Esophagus (tissue), 2 donors: ENCODE measurements around the gene INTS1. TPM values are rescaled to one million over a fixed set of nuclear protein-coding genes. Genes with fewer than 3 reads are reported as not detected.
"Not testable (repeated sequence)": the region's sequence is repeated elsewhere in the genome, so short reads cannot be mapped to it uniquely, and the experiment has no call there.

Source experiments
- H3K27ac ChIP-seq, 2 donors: one replicate each; pipeline ENCODE4 v1.5.1; 2013; ENCODE audit warnings: low read depth in 2 of 2, mild to moderate bottlenecking in 2 of 2, inconsistent platforms in 1 of 2, low read length in 1 of 2, moderate library complexity in 1 of 2
- H3K27me3 ChIP-seq, 2 donors: one replicate each; pipeline ENCODE4 v1.6.1; 2013; ENCODE audit warnings: low read length in 2 of 2, control low read depth in 1 of 2, mild to moderate bottlenecking in 1 of 2; ENCODE audit not compliant: insufficient read depth in 2 of 2, control insufficient read depth in 1 of 2
- H3K36me3 ChIP-seq, 2 donors: one replicate each; pipeline ENCODE4 v1.6.1; 2013; ENCODE audit warnings: low read length in 1 of 2; ENCODE audit not compliant: control insufficient read depth in 2 of 2, insufficient read depth in 2 of 2
- H3K4me1 ChIP-seq, 2 donors: one replicate each; pipeline ENCODE4 v1.6.1; 2013; ENCODE audit warnings: low read length in 1 of 2; ENCODE audit not compliant: control insufficient read depth in 2 of 2, insufficient read depth in 2 of 2
- H3K4me3 ChIP-seq, 2 donors: one replicate each; pipeline ENCODE4 v1.5.1; 2013; ENCODE audit warnings: low read length in 2 of 2, mild to moderate bottlenecking in 2 of 2, low read depth in 1 of 2, moderate library complexity in 1 of 2
- H3K9me3 ChIP-seq, 2 donors: one replicate each; pipeline ENCODE4 v1.6.1; 2013; ENCODE audit warnings: mild to moderate bottlenecking in 2 of 2, low read depth in 1 of 2, low read length in 1 of 2, moderate library complexity in 1 of 2; ENCODE audit not compliant: control insufficient read depth in 2 of 2, insufficient read depth in 1 of 2
- WGBS, 2 donors: extraction: QIAGEN DNeasy Blood & Tissue Kit; methylation state at CpG; one replicate each; pipeline ENCODE4 v1.1.7; 2013; 5-methylcytosine and 5-hydroxymethylcytosine counted together
- polyA plus RNA-seq, 2 donors: library from polyadenylated mRNA; stranded (reverse); fragments of 200-250 nt; gene quantifications; one replicate each; pipeline ENCODE4 v1.2.3, GENCODE V29; 2013
- donor health status: healthy with polysubstance abuse.
- donor health status: Bipolar disorder and iron deficiency.

The INTS1 gene
- polyA plus RNA-seq, 2 donors: 36.6 to 42.2 TPM

DNA sequence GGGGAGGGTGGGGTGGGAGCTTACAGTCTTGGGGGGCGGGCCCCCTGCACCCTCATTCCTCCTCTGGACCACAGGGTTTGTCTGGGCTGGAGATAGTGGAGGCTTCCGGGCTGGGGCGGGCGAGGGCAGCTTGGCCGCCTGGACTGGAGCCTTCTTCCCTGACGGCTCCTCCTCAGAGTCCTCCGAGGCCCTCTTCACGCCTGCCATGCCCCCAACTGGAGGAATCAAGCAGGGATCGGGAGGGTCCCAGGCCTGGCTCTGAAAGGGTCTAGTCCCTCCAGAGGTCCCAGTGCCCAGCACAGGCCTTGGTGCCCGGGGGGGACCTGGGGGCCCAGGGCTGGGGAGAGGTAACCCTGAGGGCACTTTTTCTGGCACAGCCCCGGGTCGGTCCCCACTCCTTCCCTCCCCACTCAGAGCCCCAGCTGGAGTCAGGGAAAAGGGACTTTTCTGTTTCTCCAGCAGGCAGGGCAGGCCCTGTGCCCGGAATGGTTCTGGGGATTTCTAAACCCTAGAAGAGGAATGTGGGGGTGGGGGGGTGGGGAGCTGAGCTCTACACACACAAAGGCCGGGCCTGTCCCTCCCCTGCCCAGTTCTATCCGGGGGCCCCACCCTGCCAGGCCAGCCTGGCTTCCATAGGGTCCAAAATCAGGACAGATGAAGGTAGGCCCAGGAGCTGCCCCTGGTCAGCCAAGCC, 56.5 kb downstream of the INTS1 start:
- Histone ChIP-seq H3K36me3 (peaks cover 0 to 11% of the 10 kb centered on the region in 2 donors), H3K9me3 (no peaks in the 10 kb centered on the region), H3K4me1 (peaks cover 4 to 22% of the 10 kb centered on the region in 2 donors), H3K27me3 (no peaks in the 10 kb centered on the region), H3K4me3 (no peak overlapping the region), H3K27ac (peak overlapping the region; percentile 62 to 82)
- 44% methylated on average over 14 to 15 of the region's 15 CpGs for WGBS, 2 donors

DNA sequence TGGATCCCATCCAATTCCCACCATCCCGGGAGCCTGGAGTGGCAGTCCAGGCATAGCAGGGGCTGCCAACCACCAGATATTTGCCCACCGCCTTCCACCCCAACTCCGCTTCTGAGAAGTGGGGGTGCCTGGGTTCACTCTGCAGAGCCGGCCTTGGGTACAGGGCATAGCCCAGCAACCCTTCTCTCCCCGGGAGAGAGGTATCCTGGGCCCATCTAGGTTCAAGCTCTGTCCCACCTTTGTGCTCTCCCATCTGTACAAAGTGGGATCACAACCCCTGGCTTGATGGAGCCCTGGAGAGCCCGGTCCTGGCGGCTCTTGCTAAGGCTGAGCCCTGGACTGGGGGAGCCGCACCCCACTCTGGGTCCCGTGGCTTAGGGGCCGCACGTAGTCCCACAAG, 57.1 kb downstream of the INTS1 start:
- H3K27ac ChIP-seq: peak overlapping the region; percentile 62 to 82
- WGBS, 2 donors: 73 to 77% methylated on average over 11 of the region's 11 CpGs
- no peaks in the 10 kb centered on the region for H3K27me3 ChIP-seq
- peaks cover 2 to 22% of the 10 kb centered on the region in 2 donors for H3K4me1 ChIP-seq
- no peaks in the 10 kb centered on the region for H3K9me3 ChIP-seq
- no peak overlapping the region for H3K4me3 ChIP-seq
- peaks cover 0 to 13% of the 10 kb centered on the region in 2 donors for H3K36me3 ChIP-seq

DNA sequence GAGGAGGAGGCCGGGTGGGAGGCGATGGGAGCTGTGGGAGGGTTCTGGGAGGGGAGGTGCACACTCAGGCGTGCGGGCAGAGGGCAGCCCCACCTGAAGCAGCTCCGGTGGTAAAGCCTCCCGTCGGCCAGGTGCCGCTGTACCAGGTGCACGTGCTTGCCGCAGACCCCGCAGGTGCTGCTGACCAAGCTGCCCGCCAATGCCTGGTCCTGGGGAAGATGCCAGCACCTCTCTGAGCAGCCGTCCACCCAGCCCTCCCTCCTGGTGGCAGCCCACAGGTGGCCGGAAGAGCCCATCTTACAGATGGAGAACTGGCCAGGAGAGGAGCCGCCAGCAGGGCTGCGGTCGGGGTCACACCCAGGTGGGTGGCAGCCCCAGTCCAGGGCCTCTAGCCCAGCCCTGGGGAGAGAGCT, 57.6 kb downstream of the INTS1 start:
- Histone ChIP-seq H3K4me1 (peaks cover 0 to 17% of the 10 kb centered on the region in 2 donors), H3K9me3 (no peaks in the 10 kb centered on the region), H3K4me3 (no peak overlapping the region), H3K27ac (no peak overlapping the region), H3K36me3 (peaks cover 0 to 16% of the 10 kb centered on the region in 2 donors), H3K27me3 (no peaks in the 10 kb centered on the region)
- 48 to 55% methylated on average over 14 to 17 of the region's 17 CpGs for WGBS, 2 donors

DNA sequence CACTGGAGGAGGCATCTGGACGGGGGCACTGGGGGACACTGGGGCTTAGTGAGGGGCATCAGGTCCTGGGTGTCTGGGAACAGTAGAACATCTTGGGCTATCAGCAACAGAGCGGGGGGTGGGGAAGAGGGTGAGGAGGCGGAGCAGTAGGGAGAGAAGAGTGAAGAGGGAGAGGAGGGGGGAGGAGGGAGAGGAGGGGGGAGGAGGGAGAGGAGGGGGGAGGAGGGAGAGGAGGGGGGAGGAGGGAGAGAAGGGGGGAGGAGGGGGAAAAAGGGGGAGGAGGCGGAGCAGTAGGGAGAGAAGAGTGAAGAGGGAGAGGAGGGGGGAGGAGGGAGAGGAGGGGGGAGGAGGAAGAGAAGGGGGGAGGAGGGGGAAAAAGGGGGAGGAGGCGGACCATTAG, 58.2 kb downstream of the INTS1 start:
- H3K4me3 ChIP-seq, H3K27ac ChIP-seq, H3K9me3 ChIP-seq, H3K27me3 ChIP-seq: not testable (repeated sequence)
- H3K36me3 ChIP-seq: peaks cover 0 to 22% of the 10 kb centered on the region in 2 donors
- WGBS, 2 donors: 73 to 84% methylated on average over 3 to 4 of the region's 5 CpGs
- peaks cover 0 to 16% of the 10 kb centered on the region in 2 donors for H3K4me1 ChIP-seq

GRCh38 chr7:1445341-1445740, 58.8 kb downstream of the INTS1 start:
- H3K4me3 ChIP-seq: no peak overlapping the region
- no peak overlapping the region for H3K27ac ChIP-seq
- 89 to 90% methylated on average over 21 of the region's 21 CpGs for WGBS, 2 donors
- no peaks in the 10 kb centered on the region for H3K9me3 ChIP-seq
- peaks cover 0 to 9% of the 10 kb centered on the region in 2 donors for H3K4me1 ChIP-seq
- H3K27me3 ChIP-seq: no peaks in the 10 kb centered on the region
- peaks cover 0 to 23% of the 10 kb centered on the region in 2 donors for H3K36me3 ChIP-seq

- H3K4me1 ChIP-seq: peaks cover 0 to 9% of the 10 kb centered on the region in 2 donors
These were observed 59.3 kb downstream of the INTS1 start for GRCh38 chr7:1444925-1445322.

DNA sequence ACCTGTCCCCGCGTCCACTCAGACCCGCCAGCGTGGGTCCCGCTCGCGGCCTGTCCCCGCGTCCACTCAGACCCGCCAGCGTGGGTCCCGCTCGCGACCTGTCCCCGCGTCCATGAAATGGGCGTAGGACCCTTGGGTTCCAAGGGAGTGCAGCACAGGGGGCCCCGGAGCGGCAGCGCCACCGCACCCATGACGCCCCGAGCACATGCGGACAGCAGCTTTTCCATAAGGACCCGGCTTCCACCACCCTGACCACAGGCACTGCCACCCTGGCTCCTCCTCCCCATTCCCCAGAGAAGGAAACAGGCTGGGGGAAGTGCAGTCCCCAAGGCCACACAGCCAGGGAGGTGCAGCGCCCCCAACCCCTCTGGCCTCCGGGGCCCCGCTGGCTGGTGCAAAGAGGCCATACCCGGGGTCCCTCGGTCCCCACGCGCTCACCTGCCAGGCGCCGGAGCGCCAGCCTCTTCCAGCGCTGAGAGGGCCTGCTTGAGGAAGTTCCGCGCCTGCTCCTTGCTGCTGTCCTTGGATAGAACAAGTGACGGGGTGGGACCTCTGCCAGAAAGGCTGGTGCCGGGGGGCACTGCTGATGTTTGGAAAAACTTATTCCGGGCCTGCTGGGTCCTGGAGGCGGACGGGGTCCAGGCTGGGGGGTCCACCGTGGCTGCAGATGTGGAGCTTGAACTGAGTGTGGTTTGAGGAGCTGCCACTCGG, 59.8 kb downstream of the INTS1 start:
- H3K36me3 ChIP-seq: peaks cover 0 to 24% of the 10 kb centered on the region in 2 donors
- H3K27me3 ChIP-seq: no peaks in the 10 kb centered on the region
- no peak overlapping the region for H3K4me3 ChIP-seq
- no peak overlapping the region for H3K27ac ChIP-seq
- peaks cover 0 to 2% of the 10 kb centered on the region in 2 donors for H3K9me3 ChIP-seq
- WGBS, 2 donors: 91 to 93% methylated on average over 41 to 45 of the region's 45 CpGs
- peaks cover 0 to 6% of the 10 kb centered on the region in 2 donors for H3K4me1 ChIP-seq

More at GRCh38 chr7:1444925-1445322, 59.3 kb downstream of the INTS1 start:
- WGBS, 2 donors: 74 to 82% methylated on average over 24 of the region's 24 CpGs
- Histone ChIP-seq H3K27me3 (no peaks in the 10 kb centered on the region), H3K27ac (no peak overlapping the region), H3K4me3 (no peak overlapping the region), H3K36me3 (peaks cover 0 to 25% of the 10 kb centered on the region in 2 donors), H3K9me3 (no peaks in the 10 kb centered on the region)

DNA sequence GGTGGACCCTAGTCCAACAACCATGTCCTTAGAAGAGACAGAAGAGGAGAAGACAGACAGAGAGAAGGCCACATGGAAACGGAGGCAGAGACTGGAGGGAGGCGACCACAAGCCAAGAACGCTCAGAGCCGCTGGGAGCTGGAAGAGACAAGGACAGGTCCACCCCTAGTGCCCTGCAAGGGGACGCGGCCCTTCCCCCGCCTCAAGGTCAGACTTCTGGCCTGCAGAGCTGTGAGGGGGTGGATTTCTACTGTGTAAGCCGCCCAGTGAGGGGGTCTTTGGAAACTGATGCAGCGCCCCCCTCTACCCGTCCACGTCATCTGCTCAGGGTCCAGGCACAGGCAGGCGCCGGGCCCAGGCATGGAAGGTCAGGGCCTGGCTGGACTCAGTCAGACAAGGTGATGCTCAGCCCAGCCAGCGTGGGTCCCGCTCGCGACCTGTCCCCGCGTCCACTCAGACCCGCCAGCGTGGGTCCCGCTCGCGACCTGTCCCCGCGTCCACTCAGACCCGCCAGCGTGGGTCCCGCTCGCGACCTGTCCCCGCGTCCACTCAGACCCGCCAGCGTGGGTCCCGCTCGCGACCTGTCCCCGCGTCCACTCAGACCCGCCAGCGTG, 60.5 kb downstream of the INTS1 start:
- not testable (repeated sequence) for H3K27me3 ChIP-seq, H3K4me1 ChIP-seq, H3K27ac ChIP-seq, H3K9me3 ChIP-seq, H3K4me3 ChIP-seq
- WGBS, 2 donors: 94% methylated on average over 19 to 30 of the region's 42 CpGs
- H3K36me3 ChIP-seq: peaks cover 0 to 30% of the 10 kb centered on the region in 2 donors

DNA sequence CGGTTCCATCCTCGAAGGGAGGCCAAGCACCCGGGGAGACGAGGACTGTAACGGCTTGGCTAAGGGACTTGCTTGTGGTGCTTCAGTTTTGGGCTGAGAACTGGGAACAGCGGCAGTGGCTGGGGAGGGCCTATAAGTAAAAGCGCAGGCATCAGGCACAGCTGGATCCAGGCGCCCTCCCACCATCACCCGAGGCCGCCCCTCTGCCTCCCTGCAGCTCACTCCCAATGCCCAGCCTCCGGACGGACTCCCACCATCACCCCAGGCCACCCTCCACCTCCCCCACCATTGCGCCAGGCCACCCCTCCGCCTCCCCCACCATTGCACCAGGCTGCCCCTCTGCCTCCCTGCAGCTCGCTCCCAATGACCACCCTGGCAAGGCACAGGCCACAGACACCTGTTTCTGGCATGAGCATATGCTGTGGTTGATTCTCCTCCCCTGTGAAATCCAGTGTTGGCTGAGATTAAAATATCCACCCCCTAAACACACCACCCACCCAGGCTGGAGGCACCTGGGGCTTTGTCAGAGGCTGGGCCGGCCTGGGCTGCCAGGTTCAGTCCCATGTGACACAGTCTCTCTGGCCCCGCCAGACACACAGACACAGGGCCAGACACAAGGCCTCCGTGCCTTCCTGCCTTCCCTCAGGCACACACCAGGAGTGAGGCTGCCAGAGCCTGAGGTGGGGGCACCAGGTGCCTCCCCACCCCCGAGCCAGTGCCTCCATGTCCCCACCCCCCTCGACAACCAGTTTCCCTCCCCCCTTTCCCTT, 61.6 kb downstream of the INTS1 start:
- Histone ChIP-seq H3K27me3 (no peaks in the 10 kb centered on the region), H3K4me3 (no peak overlapping the region), H3K9me3 (peaks cover 0 to 5% of the 10 kb centered on the region in 2 donors), H3K27ac (no peak overlapping the region), H3K36me3 (peaks cover 0 to 36% of the 10 kb centered on the region in 2 donors), H3K4me1 (peaks cover 0 to 1% of the 10 kb centered on the region in 2 donors)
- 81 to 84% methylated on average over 19 to 20 of the region's 20 CpGs for WGBS, 2 donors
